Measurements from ENCODE around the gene MARK1. TPM values are rescaled to one million over a fixed set of nuclear protein-coding genes. Genes with fewer than 3 reads are reported as not detected.

Gene MARK1
- total RNA-seq, 1 donor from 2014 or later: 9.3 TPM

Small RNA genes lying within 50 kb of the gene (small RNA-seq; reads per million reads assigned to genes)
- not detected for gene RN7SL464P (ENCODE audit: low replicate concordance)

Other genes with a start within 250 kb of the MARK1 start
- 20.6 TPM for gene C1orf115, start 162.2 kb downstream of the MARK1 start, total RNA-seq
- 13.3 TPM for gene MTARC2, start 220.2 kb downstream of the MARK1 start, total RNA-seq

All from tongue (tissue), 2 donors.